HG03025 (cell line): Measurements from ENCODE around the gene NOTCH3.

Experiments
- ATAC-seq: cut with Tn5 transposase; IDR thresholded peaks from one replicate; pipeline ENCODE4 v1.9.1; 2021; ENCODE audit warnings: mild to moderate bottlenecking, moderate library complexity; ENCODE audit not compliant: unreplicated experiment, low FRiP score

NOTCH3 gene

DNA sequence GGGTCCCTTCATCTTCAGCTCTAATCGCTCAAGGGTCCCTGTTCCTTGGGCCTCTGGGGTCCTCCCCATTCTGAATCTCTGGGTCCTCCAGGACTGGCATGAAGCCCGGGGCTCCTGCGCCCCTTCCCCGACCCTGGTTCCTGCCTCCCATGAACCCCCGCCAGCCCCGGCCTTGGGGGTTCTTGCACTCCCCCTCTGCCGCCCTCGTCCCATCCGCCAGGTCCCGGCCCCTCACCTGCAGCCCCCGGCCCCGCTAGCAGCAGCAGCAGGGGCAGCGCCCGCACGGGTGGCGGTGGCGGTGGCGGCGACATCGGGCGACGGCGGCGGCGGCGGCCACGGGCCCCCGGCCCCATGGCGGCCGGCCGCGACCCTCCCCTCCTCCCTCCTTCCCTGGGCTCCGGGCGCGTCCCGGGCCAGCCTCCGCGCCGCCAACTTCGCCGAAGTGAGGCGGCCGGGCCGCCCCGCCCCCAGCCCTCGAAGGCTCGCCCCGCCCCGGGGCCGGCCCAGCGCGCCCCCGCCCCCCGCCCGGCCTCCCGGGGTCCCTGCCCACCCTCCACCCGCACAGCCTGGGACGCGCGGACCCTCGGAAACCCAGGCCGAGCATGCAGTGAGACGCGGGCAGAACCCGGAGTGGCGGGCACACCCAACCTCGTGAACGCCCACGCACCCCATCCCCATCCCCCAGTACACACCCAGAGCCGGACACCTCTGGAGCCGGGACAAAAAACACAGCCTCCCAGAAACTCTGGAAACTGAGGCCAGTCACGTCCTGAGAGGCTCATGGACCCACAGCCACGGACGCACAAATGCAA, at the start of gene NOTCH3:
Gene NOTCH3, minus strand, starts transcription at position 443 of the 812 bp plus-strand sequence. Its CDS starts 90 bp downstream, at position 353.
- no peak for ATAC-seq

DNA sequence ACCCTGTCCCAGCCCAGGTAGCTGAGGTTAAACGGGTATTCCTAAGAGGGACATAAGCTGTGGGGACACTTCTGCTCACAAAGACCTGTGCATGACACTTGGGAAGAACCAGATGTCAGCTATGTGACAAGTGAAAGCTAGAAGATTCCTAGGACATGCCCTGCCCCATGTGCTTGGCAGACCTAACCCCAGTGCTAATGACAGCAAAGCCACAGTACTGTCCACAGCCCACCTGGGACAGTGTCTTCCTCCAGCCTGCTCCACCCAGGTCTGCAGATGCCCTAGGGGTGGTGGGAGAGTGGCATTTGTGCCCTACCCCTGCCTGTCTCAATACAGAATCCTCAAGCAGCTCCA, 49.8 kb upstream of the NOTCH3 start:
- no peak for ATAC-seq

DNA sequence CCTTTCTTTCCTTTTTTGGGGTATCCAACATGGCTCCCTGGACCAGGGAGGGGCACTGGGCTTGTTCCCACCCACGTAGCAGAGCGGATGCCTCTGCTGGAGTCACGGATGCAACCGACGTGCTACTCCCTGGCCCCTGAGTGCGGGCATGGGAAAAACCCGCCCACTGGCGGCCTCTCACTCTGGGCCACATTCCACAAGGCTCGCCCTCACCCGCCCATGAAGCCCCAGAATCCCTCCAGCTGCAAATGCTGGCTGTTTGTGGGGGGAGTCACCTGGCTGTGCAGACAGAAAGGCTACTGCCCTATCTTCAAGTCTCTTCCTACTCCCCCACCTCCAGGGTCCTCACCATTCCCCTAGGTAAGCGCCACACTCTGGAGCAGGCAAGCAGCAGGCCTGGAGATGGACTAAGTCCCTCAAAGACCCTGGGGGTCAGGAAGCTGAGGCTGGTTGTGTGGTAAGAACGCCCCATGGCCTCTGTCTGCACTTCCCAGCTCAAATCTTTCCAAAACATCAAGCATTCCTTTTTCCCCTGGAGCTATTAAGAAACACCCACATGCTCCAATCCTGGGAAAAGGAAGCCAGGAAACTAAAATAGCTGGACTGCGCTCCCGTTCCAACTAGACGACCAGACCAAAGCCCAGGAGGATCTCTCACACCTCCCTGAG, 49.3 kb upstream of the NOTCH3 start:
- no peak for ATAC-seq

DNA sequence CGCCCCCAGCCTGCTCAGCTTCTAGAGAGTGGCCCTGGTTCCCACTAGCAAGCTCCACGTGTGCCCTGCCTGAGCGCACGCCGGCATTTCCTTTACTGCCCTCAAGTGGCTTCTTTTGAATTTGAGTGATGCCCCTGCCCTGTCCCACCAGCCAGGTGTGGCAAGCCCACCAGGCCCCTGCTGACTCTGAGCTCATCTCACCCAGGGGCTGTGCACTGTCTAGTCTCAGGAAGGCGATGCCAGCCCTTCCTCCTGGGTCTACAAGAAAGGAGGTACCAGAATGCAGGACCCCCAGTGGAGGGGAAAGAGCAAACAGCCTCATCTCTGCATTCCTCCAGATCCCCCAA, 48.7 kb upstream of the NOTCH3 start:
- no peak for ATAC-seq

DNA sequence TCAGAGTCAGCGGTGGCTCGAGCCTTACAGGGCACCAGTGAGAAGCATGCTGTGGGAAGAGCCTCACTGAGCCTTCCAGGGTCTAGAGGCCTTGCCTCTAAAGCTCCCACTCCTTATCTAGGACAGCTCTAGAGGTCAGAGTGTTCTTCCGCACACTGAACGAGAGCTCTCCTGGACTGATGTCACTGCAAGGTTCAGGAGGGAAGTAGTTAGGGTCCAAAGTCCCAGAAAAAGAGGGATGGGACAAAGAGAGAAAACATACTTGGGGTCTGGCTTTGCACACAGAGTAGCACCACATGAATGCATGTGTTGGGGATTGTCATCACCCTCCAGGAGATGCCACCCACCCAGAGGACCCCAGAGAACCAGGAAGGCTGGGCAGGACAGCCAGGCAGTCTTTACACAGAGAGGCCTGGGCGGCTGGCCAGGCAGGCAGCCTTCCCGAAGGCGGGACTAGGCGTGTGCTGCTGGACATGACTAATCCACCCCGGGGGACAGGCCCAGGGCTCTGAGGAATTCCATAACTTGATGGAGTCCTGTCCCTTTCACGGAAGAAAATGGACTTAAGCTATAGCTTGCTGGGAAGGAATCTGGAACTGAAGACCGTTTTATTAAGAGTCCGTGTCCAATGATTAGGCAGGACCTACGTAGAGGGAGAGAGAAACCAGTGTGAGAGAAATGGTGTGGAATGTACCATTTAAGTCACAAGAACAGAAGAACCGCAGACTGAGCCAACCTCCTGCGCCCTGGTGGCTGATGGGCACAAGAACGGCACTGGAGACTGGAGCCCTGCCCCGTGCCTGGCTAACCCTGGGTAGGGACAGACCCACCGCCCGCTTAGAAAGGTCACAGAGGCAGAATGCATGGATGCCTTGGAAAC, 48.1 kb upstream of the NOTCH3 start:
- no peak for ATAC-seq

DNA sequence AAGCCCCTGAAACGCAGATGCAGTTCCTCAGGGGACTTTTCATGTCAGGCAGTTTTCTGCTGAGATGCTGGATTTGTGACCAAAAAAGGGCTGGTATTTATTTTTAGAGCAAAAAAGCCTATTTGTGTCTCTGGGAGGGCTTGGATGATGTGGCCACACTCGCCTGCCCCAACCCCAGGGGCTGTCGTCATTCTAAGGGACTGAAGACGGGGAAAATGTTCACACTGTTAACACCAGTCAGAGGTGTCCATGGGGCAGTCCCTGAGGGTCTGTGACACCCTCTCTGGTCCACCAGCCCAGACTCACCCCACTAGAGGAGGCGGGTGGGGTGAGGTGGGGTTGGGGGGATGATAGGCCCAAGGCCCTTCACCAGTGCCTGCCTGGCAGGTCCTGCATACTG, 47.3 kb upstream of the NOTCH3 start:
- no peak for ATAC-seq

DNA sequence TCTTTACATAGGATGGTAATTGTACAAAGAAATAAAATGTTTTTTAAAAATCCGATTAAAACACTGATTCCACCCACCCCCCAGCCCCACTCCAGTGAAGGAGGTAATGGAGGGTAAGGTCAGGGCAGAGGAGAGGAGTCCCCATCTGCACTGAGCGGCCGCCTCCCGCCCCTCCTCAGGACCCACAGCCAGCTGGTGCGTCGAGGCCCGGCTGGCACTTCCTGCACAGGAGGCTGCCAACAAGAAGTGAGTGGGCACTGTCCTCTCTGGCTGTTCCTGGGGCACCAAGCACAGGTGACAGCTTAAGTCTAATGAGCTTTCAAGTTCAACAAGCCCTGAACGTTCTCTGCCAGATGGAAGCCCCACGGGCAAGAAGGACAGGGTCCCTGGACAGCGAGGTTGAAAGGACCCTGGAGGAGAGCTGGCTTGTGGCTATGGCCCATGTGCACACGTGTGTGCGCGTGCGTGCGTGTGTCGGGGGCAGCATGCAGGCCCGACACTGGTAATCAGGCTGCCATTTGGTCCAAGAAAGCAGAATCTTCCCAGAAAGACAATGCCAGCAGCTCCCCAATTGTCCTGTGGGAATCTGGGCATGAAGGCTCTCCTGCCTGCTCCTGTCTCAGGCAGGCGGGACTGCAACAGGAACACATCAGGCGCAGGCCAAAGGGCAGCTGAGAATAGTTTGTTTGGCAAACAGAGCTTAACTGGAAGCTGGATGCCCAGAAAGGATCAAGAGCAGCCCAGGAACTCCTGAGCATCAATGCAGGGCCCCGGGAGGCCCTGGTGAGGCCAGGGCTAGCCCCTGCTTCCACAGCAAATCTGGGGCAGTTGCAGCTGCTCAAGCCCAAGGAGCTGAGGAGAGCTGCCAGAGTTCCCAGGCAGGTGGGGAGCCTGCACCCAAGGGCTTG, 46.6 kb upstream of the NOTCH3 start:
- no peak for ATAC-seq

DNA sequence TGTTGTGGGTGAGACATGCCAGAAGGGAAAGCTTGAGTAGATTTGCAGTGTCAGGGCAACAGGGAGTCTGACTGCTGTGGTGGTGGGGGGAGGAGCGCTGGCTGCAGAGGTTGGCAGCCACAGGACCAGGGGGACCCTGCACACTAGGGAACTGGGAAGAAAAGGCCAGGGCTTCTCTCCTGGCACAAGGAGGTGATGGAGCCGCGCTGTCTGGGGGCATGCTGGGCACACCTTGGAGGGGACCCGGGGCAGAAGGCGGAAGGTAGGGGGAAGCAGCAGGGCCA, 45.3 kb upstream of the NOTCH3 start:
- no peak for ATAC-seq

DNA sequence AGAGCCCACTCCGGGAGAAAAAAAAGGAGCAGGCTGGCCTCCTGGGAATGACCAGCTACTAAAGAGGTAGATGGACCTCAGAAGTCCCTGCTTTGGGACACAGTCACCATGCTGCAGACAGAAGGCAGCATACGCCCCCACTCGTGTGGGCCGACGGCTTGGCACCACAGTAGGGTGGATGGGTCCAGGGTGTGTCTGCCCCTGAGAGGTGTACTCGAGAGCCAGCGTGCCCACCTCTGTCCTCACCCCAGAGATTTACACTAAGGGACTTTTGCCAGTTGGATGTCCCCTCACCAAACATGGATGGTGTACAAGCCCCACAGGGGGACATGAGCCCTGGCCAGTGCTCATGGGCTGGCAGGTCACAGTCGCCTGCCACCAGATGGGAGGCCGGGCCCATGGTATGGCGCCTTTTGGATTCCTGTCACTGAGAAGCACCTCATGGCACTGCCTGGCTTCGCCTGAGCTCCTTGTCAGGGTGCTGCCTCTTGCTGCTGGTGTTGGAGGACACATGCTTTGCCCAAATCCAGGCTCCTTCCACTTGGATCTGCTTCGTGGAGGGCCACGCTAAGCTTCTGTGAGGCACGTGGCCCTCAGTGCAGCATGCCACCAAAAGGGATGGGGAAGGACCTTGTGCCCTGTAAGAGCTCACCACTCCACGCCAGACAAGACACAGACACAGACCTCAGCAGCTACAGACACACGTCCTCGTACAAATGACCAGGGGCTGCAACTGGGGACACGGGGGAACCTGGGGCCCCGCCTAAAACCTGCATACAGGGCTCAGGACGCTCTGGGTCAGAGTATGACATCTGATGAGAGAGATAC, 44.8 kb upstream of the NOTCH3 start:
- no peak for ATAC-seq

DNA sequence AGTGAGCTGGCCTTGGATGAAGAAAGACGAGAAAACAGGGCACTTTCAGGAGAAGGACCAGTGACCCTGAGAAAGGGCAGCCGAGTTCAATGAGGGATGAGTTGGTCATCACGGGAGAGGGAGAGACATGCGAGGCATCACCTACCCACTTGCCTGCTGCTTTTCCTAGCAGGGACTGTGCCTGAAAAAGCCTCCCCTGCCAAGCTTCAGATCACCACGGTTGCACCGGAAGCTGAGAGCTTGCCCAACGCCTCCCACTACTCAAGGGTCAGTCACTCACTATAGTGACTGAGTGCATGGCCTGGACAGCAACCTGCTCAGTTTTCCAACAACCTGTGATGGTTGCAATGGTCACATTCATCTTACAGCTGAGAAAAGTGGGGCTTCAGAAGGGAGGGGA, 44.0 kb upstream of the NOTCH3 start:
- ATAC-seq: no peak

DNA sequence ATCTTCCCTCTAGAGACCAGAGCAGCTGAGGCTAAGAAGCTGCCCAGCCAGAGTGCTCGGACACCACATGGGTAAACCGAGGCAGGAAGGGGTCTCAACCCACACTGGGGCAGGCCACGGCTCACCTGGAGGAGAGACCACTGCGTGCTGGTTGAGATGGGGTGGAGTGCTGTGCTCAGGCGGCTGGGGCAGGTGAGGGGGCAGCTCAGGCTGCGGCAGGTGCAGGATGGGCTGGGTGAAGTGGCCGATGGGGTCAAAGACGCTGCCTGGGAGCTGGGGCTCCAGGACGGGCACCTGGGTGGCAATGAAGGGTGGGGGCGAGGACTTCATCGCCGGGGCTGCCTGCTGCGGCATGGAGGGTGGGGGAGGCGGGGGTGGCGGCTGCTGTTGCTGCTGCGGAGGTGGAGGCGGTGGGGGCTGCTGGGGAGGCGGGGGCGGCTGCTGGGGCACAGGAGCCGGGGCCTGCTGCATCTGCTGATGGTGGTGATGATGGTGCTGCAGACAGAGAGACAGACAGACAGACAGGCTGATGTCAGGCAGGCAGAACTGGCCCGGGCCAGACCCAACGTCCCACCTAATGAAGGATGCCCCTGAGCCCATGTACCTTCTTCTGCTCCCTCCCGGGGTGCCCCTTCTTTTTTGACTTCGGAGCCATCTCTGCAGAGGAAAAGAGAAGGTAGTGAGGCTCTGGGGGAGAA, 43.5 kb upstream of the NOTCH3 start:
- ATAC-seq: no peak

DNA sequence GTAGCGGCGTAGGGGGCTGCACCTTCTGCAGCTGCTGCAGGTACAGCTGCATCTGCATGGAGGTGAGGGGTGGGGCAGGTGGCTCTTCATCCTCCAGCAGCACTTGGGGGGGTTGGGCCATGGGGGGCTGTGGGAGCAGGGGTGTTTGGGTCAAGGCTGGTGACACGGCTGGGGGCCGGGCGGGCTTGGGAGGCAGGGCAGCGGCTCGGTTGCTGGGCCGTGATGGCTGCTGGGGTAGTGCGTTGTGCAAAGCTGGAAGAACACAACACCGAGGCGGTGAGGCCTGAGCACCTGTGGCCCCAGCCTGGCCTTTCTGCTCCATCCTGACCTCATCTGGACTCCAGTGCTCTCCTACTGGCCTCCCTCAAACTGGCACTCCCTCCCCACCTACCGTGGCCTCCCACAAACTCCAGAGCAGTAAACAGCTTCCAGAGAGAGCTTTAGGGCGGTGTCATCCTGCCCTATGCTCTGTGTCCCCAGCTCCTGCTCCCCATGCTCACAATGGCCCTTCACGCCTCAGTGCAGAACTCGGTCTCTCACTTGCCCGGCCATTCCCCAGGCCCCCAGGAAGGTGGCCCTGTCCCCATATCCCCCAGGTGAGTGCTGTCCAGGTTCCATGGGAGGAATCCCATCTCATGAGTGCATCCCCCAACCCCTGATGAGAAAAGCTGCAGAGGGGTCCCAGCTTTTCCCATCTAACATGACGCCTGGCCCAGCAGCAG, 42.6 kb upstream of the NOTCH3 start:
- no peak for ATAC-seq

DNA sequence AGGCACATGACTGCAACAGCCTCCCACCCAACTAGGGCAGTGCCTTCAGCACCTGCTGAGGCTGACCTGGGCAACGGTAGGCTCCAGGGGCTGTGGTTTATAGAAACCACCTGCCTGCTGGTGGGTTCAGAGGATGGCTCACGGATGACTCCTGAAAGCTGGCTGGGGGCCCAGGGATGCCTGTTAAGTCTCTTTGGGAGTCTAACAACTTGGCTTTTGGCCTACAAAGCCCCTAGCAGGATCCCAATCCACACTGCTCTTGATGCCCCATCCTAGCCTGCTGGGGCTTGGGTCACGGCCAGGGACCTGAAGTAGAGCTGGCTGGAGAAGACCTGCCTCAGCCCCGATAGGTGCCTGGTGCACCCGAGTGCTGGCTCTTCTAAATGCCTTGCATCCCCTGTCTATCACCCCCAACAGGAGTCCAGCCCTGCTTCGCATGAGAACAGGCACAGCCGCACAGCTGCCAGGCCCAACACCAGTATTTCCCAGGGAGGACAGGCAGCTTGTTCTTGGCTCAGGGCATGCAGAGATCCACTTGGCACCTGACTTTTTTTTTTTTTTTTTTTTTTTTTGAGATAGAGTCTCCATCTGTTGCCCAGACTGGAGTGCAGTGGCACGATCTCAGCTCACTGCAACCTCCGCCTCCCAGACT, 40.6 kb upstream of the NOTCH3 start:
- no peak for ATAC-seq

DNA sequence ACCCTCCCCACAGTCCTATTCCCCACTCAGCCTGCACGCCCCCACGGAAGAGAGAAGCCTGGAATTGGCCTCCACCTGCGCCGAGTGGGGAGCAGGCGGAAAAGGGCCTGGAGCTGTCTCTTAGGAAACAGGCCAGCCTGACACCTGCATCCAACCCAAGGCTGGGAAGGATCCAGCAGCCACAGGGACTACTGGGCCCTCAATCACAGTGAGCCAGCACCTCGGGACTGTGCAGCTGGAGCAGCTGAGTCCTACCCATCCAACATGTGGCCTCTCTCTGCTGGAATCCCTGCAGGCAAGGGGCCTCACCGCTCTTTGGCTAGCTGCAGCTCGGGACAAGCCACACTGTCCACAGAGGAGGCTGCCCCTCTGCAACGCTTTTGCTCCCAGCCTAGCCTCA, 39.7 kb upstream of the NOTCH3 start:
- no peak for ATAC-seq

DNA sequence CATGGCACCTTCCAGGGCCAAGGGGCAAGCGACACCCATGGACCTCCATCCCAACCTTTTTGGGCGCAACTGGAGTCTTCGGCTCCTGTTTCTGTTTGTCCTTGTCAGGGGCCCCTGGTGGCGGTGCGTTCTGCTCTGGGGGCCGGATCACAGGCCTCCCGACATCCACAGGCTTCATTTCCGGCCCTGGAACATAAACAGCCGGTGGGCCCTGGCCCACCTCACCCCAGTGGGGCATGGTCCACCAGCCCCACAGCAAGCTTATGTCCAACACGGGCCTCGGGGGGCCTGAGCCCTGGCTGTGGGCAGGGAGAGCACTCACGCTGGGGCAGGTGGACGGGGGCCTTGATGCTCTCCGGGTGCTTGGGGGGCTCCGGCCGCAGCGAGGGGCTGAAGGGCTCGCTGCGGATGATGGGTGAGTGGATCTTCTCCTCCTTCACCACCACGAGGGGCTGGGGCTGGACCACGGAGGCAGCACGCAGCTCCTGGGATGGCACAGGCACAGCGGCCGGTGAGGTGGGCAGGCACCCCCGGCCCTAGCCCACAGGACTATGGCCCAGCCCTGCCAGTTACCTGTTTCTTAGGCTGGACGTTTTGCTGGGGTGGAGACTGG, 38.6 kb upstream of the NOTCH3 start:
- ATAC-seq: no peak

DNA sequence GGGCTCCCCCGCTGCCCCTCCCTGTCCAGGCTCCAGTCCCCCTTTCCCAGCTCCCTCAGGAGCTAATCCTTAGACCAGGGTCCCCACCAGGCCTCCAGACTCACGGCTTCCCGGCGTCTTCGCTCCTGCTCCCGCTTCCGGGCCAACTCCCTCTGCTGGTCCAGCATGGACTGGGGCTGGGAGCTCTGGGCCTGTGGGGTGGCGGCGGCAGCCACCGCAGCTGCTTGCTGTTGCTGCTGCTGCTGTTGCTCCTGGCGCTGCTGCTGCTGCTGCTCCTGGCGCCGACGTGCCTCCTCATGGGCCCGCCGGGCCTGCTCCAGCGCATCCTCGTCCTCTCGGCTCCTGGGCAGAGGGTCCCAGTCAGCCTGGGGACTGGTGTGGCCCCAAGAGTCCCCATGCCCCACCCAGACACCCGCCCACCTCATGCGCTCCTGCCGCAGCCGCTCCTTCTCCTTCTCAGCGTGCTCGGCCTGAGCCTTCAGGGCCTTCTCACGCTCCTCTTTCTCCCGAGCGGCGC, 37.9 kb upstream of the NOTCH3 start:
- no peak for ATAC-seq
